A549 (cell line): ENCODE data around the gene STRBP.

Experiments
- PHF8 ChIP-seq: fragments of 200-600 bp; sonication (generic); IDR thresholded peaks from 2 replicates; pipeline ENCODE4 v1.6.1; 2016; ENCODE audit warnings: low read depth, mild to moderate bottlenecking, antibody characterized with exemption, moderate library complexity, borderline replicate concordance
- TF ChIP-seq, protein P1 (sequence below): fragments of 150-350 bp; IDR thresholded peaks from 2 replicates; pipeline ENCODE4 v1.6.1; 2014; ENCODE audit warnings: low read depth, mild to moderate bottlenecking, low read length

DNA sequence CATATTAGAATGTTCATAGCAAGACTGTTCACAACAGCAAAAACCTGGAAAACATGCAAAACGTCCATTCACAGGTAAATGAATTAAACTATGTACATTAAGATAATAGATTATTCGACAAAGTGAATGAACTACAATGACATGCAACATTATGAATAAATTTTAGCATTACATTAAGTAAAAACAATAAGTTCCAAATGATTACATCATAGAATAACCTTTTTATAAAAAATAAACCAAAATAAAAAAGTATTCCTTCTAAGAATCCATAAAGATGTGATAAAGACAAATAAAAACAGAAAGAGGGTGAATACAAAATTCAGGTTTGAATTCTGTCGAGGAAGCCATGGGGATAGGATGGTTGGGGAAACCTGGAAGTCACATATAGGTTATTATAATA lies 57.3 kb downstream of the STRBP start:
- TF ChIP-seq, protein P1, sequence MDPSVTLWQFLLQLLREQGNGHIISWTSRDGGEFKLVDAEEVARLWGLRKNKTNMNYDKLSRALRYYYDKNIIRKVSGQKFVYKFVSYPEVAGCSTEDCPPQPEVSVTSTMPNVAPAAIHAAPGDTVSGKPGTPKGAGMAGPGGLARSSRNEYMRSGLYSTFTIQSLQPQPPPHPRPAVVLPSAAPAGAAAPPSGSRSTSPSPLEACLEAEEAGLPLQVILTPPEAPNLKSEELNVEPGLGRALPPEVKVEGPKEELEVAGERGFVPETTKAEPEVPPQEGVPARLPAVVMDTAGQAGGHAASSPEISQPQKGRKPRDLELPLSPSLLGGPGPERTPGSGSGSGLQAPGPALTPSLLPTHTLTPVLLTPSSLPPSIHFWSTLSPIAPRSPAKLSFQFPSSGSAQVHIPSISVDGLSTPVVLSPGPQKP = no peak
- no peak for TF ChIP-seq PHF8
